ENCODE results near the gene AKR1D1.
"Not testable (repeated sequence)": the region's sequence is repeated elsewhere in the genome, so short reads cannot be mapped to it uniquely, and the experiment has no call there.

- not testable (repeated sequence) for TF ChIP-seq POLR2A (IDR thresholded peaks at IDR 0.05; ENCODE audit: extremely low read depth, insufficient read length); CTCF (IDR thresholded peaks at IDR 0.05; ENCODE audit: low read depth, low read length); MAX (IDR thresholded peaks at IDR 0.05; ENCODE audit: low read depth, low read length)
Measured at GRCh38 chr7:138146757-138147734, 70.8 kb downstream of the AKR1D1 start.
